Chondrocyte (in vitro differentiated cells): ENCODE data around the gene TMCC2. TPM values are rescaled to one million over a fixed set of nuclear protein-coding genes. Genes with fewer than 3 reads are reported as not detected.

Experiments
- DNase-seq: peaks from one replicate; pipeline ENCODE4 v3.0.0; 2021; ENCODE audit warnings: mixed read lengths, low spot score
- H3K27ac Mint-ChIP-seq: one replicate; pipeline ENCODE4 v1.8.0; 2021; ENCODE audit warnings: mild to moderate bottlenecking, moderate library complexity, mixed read lengths; ENCODE audit not compliant: unreplicated experiment
- H3K27me3 Mint-ChIP-seq: 2 replicates; pipeline ENCODE4 v1.8.0; 2021; ENCODE audit warnings: low read depth, mixed read lengths
- H3K36me3 Mint-ChIP-seq: 2 replicates; pipeline ENCODE4 v1.8.0; 2021; ENCODE audit warnings: low read depth, mixed read lengths
- H3K4me1 Mint-ChIP-seq: 2 replicates; pipeline ENCODE4 v1.8.0; 2021; ENCODE audit warnings: low read depth, mild to moderate bottlenecking, mixed read lengths
- H3K4me3 Mint-ChIP-seq: one replicate; pipeline ENCODE4 v1.8.0; 2021; ENCODE audit warnings: mild to moderate bottlenecking, moderate library complexity, mixed read lengths; ENCODE audit not compliant: unreplicated experiment
- H3K9me3 Mint-ChIP-seq: 2 replicates; pipeline ENCODE4 v1.8.0; 2021; ENCODE audit warnings: low read depth, mixed read lengths
- CTCF ChIP-seq: fragments of 200-600 bp; sonication (generic); IDR thresholded peaks from 2 replicates; pipeline ENCODE4 v1.5.0; 2021; ENCODE audit warnings: antibody characterized with exemption, mild to moderate bottlenecking, moderate library complexity
- total RNA-seq: library from RNA; stranded (reverse); gene quantifications from 3 replicates; pipeline ENCODE4 v1.2.1, GENCODE V29; 2021

The TMCC2 gene
- total RNA-seq, 1 donor from 2014 or later, result 4.8 TPM

- Mint-ChIP-seq H3K4me3 (no peak overlapping the region), H3K36me3 (peaks cover 9% of the 10 kb centered on the region), H3K27me3 (no peaks in the 10 kb centered on the region), H3K4me1 (peaks cover 26% of the 10 kb centered on the region), H3K27ac (no peak overlapping the region), H3K9me3 (no peaks in the 10 kb centered on the region)
- no peak for DNase-seq
- TF ChIP-seq CTCF, result no peak
These were observed 41.6 kb upstream of the TMCC2 start for GRCh38 chr1:205186191-205186590.

- no peak for DNase-seq
- H3K4me1 Mint-ChIP-seq, result peaks cover 28% of the 10 kb centered on the region
- TF ChIP-seq CTCF, result no peak
- H3K36me3 Mint-ChIP-seq, result peaks cover 9% of the 10 kb centered on the region
- no peak overlapping the region for H3K4me3 Mint-ChIP-seq
- H3K9me3 Mint-ChIP-seq, result no peaks in the 10 kb centered on the region
- no peak overlapping the region for H3K27ac Mint-ChIP-seq
- H3K27me3 Mint-ChIP-seq, result no peaks in the 10 kb centered on the region
These were observed 40.3 kb upstream of the TMCC2 start for GRCh38 chr1:205187420-205187819.

GRCh38 chr1:205188098-205188497 is 39.6 kb upstream of the TMCC2 start:
- TF ChIP-seq CTCF, result no peak
- Mint-ChIP-seq H3K4me3 (no peak overlapping the region), H3K27ac (no peak overlapping the region), H3K27me3 (no peaks in the 10 kb centered on the region), H3K36me3 (peaks cover 6% of the 10 kb centered on the region), H3K4me1 (peaks cover 25% of the 10 kb centered on the region), H3K9me3 (no peaks in the 10 kb centered on the region)
- no peak for DNase-seq

GRCh38 chr1:205188596-205188995 is 39.1 kb upstream of the TMCC2 start:
- no peak for TF ChIP-seq CTCF
- Mint-ChIP-seq H3K27me3 (no peaks in the 10 kb centered on the region), H3K36me3 (peaks cover 6% of the 10 kb centered on the region), H3K27ac (no peak overlapping the region), H3K4me3 (no peak overlapping the region), H3K4me1 (peaks cover 20% of the 10 kb centered on the region), H3K9me3 (no peaks in the 10 kb centered on the region)
- DNase-seq, result no peak

- no peak for DNase-seq
- Mint-ChIP-seq H3K27me3 (no peaks in the 10 kb centered on the region), H3K9me3 (no peaks in the 10 kb centered on the region), H3K27ac (no peak overlapping the region), H3K4me3 (no peak overlapping the region), H3K36me3 (peaks cover 6% of the 10 kb centered on the region), H3K4me1 (peaks cover 15% of the 10 kb centered on the region)
- TF ChIP-seq CTCF, result no peak
These were observed 38.6 kb upstream of the TMCC2 start for GRCh38 chr1:205189131-205189530.
